AG09309 (cell line): ENCODE measurements around the gene PI16.

ENCODE experiments used
- DNase-seq: peaks from one replicate; pipeline ENCODE4 v3.0.0-alpha.2; 2010; ENCODE audit warnings: low read depth
- H3K4me3 ChIP-seq: 2 replicates; pipeline ENCODE4 v1.5.1; 2011; ENCODE audit warnings: mild to moderate bottlenecking, low read depth, low read length, moderate library complexity; ENCODE audit not compliant: control insufficient read depth
- CTCF ChIP-seq: IDR thresholded peaks from 2 replicates; pipeline ENCODE4 v1.5.1; 2011; ENCODE audit warnings: mild to moderate bottlenecking, low read depth, low read length, inconsistent platforms; ENCODE audit not compliant: insufficient read depth, control insufficient read depth; ENCODE audit errors: missing control alignments

The PI16 gene

GRCh38 chr6:37010402-37010892 is 55.9 kb downstream of the PI16 start:
- TF ChIP-seq CTCF, result no peak
- DNase-seq, result no peak
- H3K4me3 ChIP-seq, result no peak overlapping the region

DNA sequence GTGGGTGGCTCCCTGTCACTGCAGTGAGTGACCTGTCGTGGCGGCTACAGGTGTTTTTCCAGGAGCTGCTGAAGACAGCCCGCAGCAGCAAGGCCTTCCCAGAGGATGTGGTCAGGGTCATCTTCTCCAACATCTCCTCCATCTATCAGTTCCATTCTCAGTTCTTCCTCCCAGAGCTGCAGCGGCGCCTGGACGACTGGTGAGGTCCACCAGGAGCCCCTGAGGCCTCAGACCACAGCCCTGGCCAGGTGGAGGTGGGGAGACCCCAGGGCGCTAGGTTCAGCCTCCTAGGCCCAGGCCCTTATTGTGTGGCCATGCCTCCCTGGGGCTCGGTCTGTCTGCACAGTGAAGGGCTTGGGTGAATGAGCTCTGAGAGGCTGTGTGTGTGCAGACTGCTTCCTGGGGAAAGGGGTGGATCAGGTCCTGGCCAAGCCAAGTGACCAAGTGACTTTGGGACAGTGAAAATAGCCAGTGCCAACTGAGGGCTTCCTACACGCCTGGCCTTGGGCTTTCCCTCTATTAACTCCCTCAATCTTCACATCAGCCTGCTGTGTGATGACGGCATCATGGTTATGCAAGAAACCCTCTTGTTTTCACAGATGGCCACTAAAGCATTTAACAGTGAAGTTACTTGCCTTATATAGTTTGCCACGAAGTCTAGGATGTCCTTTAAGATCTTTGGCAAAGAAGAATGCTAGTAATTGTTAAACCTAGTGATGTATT is 57.3 kb downstream of the PI16 start:
- peak; percentile 66 for DNase-seq
- H3K4me3 ChIP-seq, result no peak overlapping the region
- TF ChIP-seq CTCF, result no peak

- DNase-seq, result no peak
- H3K4me3 ChIP-seq, result no peak overlapping the region
- TF ChIP-seq CTCF, result no peak
These were observed 59.3 kb downstream of the PI16 start for GRCh38 chr6:37013516-37014491.
